K562 treated with DMSO at 1 percent for 48 hours (cell line): Measurements from ENCODE around the gene RBM28. TPM values are rescaled to one million over a fixed set of nuclear protein-coding genes. Genes with fewer than 3 reads are reported as not detected.

Experiments used
- total RNA-seq: library from RNA; unstranded; fragments of 300-600 nt; gene quantifications from 2 replicates; pipeline ENCODE4 v1.2.3, GENCODE V29; 2022; ENCODE audit warnings: low replicate concordance; ENCODE audit errors: extremely low read depth

The RBM28 gene
- not detected in 2 replicates for total RNA-seq

DNA sequence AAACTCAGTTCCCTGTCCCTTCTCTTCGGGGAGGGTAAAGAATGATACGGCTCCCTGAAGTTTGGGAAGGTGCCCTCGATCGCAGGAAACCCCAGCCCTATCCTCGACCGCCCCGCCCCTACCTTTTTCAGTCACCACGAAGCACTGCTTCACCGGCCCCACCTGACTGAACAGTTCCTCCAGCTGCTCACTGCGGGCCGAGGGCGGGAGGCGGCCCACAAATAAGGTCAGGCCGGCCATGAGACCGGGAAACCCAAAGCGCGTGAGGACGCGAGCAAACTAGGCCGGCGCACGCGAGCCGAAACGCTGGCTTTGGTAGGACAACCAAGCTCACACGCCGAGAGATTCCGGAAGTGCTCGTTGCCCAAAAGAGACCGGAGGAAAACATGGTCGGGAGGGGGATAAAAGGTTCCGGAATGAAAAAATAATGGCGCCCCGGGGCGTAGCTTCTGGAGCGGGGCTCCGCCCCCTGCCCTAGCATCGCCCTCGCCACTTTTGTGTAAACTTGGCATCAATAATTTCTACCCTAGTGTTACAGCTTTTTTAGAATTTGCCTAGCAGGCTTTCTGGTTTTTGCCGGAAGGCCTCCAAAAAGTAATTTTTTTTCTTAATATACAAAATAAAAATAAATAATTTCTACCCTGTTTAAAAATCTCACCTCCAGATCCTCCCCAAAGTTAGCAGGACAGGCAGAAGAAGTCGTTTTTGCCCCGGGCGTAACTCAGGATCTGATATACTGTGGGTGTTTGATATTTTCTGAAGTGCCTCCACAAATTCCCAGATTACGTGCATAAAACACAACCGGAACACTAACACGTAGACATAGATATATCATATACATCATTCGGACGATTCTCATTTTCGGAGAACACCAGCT lies at the start of gene RBM28:
Gene RBM28 (minus strand): TSS at position 355 of the 877 bp plus-strand sequence. CDS start 115 bp downstream, at position 240.

GRCh38 chr7:128361411-128362379 lies 18.0 kb upstream of the RBM28 start, which contains the start of gene PRRT4:
TSS of gene PRRT4 (minus strand) at chr7:128361690.

Other genes starting within 250 kb of the RBM28 start
- gene LEP, start 102.6 kb downstream of the RBM28 start, total RNA-seq = not detected in 2 replicates
- not detected in 2 replicates for gene PRRT4, start 17.8 kb upstream of the RBM28 start, total RNA-seq
- gene IMPDH1, start 66.1 kb upstream of the RBM28 start, total RNA-seq = not detected in 2 replicates
- not detected in 2 replicates for gene HILPDA, start 112.0 kb upstream of the RBM28 start, total RNA-seq
- not detected in 2 replicates for gene METTL2B, start 132.8 kb upstream of the RBM28 start, total RNA-seq